Endodermal cell (in vitro differentiated cells): ENCODE measurements around the gene CWH43. TPM values are rescaled to one million over a fixed set of nuclear protein-coding genes. Genes with fewer than 3 reads are reported as not detected.
A peak's percentile ranks its signal among the peaks of the same experiment; 100 is the strongest.

Experiments
- DNase-seq: peaks from one replicate; pipeline ENCODE4 v3.0.0-alpha.2; 2017
- H3K27ac ChIP-seq: 2 replicates; pipeline ENCODE4 v1.5.1; 2013; ENCODE audit warnings: mild to moderate bottlenecking, low read depth, low read length, moderate library complexity
- H3K27me3 ChIP-seq: 2 replicates; pipeline ENCODE4 v1.6.1; 2013; ENCODE audit warnings: mild to moderate bottlenecking, low read length, moderate library complexity; ENCODE audit not compliant: insufficient read depth, control insufficient read depth, poor library complexity, severe bottlenecking
- H3K36me3 ChIP-seq: 2 replicates; pipeline ENCODE4 v1.7.0; 2013; ENCODE audit warnings: mild to moderate bottlenecking, low read length, moderate library complexity; ENCODE audit not compliant: control insufficient read depth, insufficient read depth
- H3K4me1 ChIP-seq: one replicate; pipeline ENCODE4 v1.7.0; 2013; ENCODE audit warnings: low read length; ENCODE audit not compliant: control insufficient read depth, insufficient read depth
- H3K4me3 ChIP-seq: 2 replicates; pipeline ENCODE4 v1.5.1; 2013; ENCODE audit warnings: mild to moderate bottlenecking, low read length, moderate library complexity
- H3K9ac ChIP-seq: 2 replicates; pipeline ENCODE4 v1.6.1; 2013; ENCODE audit warnings: mild to moderate bottlenecking, low read length, moderate library complexity; ENCODE audit not compliant: poor library complexity, severe bottlenecking; ENCODE audit errors: extremely low read depth
- H3K9me3 ChIP-seq: 2 replicates; pipeline ENCODE4 v1.6.1; 2013; ENCODE audit warnings: mild to moderate bottlenecking, low read length, moderate library complexity; ENCODE audit not compliant: control insufficient read depth
- H3K27ac Mint-ChIP-seq: 2 replicates; pipeline ENCODE4 v1.8.0; 2020; ENCODE audit warnings: mixed read lengths
- H3K27me3 Mint-ChIP-seq: 2 replicates; pipeline ENCODE4 v1.8.0; 2021; ENCODE audit warnings: mild to moderate bottlenecking, mixed read lengths; ENCODE audit not compliant: insufficient read depth
- H3K36me3 Mint-ChIP-seq: 2 replicates; pipeline ENCODE4 v1.8.0; 2020; ENCODE audit warnings: low read depth, mixed read lengths
- H3K4me1 Mint-ChIP-seq: 2 replicates; pipeline ENCODE4 v1.8.0; 2020; ENCODE audit warnings: mixed read lengths
- H3K4me3 Mint-ChIP-seq: 2 replicates; pipeline ENCODE4 v1.8.0; 2020; ENCODE audit warnings: mild to moderate bottlenecking, moderate library complexity, mixed read lengths
- H3K9me3 Mint-ChIP-seq: 2 replicates; pipeline ENCODE4 v1.8.0; 2020; ENCODE audit warnings: mild to moderate bottlenecking, mixed read lengths
- CTCF ChIP-seq: fragments of 200-600 bp; sonication (generic); conservative IDR thresholded peaks from 2 replicates; pipeline ENCODE4 v1.5.0; 2021; ENCODE audit warnings: antibody characterized with exemption, mild to moderate bottlenecking
- WGBS, 2 experiments: methylation state at CpG; one replicate each; pipeline versions ENCODE4 v1.1.5 to v1.1.7; 2013; ENCODE audit warnings: missing lambda C conversion rate in 2 of 2, mixed read lengths in 1 of 2; ENCODE audit not compliant: insufficient coverage in 1 of 2, insufficient read length in 1 of 2; 5-methylcytosine and 5-hydroxymethylcytosine counted together
- total RNA-seq, 2 donors: library from RNA; stranded (reverse); fragmentation: NEBNext Ultra II Directional in 1 of 2; extraction: Animal tissue kit (Norgen Biotek cat#: 25700) in 1 of 2; gene quantifications; 2 replicates in 1 of 2; 3 replicates in 1 of 2; pipeline ENCODE4 v1.2.1, GENCODE V29; 2021

The CWH43 gene
- total RNA-seq, 2 donors from 2014 or later = not detected

GRCh38 chr4:49002931-49003330 lies 16.9 kb downstream of the CWH43 start:
- Mint-ChIP-seq H3K4me3 (no peak overlapping the region), H3K4me1 (no peaks in the 10 kb centered on the region), H3K36me3 (no peaks in the 10 kb centered on the region), H3K27me3 (no peaks in the 10 kb centered on the region), H3K27ac (no peak overlapping the region), H3K9me3 (peaks cover 79% of the 10 kb centered on the region)
- H3K4me3 ChIP-seq = no peak overlapping the region
- H3K36me3 ChIP-seq = no peaks in the 10 kb centered on the region
- no peak for DNase-seq
- H3K9me3 ChIP-seq = peaks cover 21% of the 10 kb centered on the region
- H3K27me3 ChIP-seq = no peaks in the 10 kb centered on the region
- H3K9ac ChIP-seq = no peak overlapping the region
- H3K4me1 ChIP-seq = no peaks in the 10 kb centered on the region
- no peak for TF ChIP-seq CTCF
- no peak overlapping the region for H3K27ac ChIP-seq

GRCh38 chr4:49018718-49019295 lies 32.7 kb downstream of the CWH43 start:
- no peaks in the 10 kb centered on the region for H3K36me3 ChIP-seq
- no peaks in the 10 kb centered on the region for H3K27me3 Mint-ChIP-seq
- H3K4me1 ChIP-seq = no peaks in the 10 kb centered on the region
- 83% methylated on average over 1 to 2 of the region's 2 CpGs for WGBS, 2 experiments
- H3K4me3 Mint-ChIP-seq = no peak overlapping the region
- H3K4me3 ChIP-seq = no peak overlapping the region
- H3K36me3 Mint-ChIP-seq = no peaks in the 10 kb centered on the region
- no peaks in the 10 kb centered on the region for H3K4me1 Mint-ChIP-seq
- H3K9me3 Mint-ChIP-seq = peaks cover 84% of the 10 kb centered on the region
- H3K27ac ChIP-seq = no peak overlapping the region
- no peak overlapping the region for H3K27ac Mint-ChIP-seq
- H3K9ac ChIP-seq = no peak overlapping the region
- H3K27me3 ChIP-seq = no peaks in the 10 kb centered on the region
- DNase-seq = no peak
- peaks cover 48% of the 10 kb centered on the region for H3K9me3 ChIP-seq
- TF ChIP-seq CTCF = no peak

DNA sequence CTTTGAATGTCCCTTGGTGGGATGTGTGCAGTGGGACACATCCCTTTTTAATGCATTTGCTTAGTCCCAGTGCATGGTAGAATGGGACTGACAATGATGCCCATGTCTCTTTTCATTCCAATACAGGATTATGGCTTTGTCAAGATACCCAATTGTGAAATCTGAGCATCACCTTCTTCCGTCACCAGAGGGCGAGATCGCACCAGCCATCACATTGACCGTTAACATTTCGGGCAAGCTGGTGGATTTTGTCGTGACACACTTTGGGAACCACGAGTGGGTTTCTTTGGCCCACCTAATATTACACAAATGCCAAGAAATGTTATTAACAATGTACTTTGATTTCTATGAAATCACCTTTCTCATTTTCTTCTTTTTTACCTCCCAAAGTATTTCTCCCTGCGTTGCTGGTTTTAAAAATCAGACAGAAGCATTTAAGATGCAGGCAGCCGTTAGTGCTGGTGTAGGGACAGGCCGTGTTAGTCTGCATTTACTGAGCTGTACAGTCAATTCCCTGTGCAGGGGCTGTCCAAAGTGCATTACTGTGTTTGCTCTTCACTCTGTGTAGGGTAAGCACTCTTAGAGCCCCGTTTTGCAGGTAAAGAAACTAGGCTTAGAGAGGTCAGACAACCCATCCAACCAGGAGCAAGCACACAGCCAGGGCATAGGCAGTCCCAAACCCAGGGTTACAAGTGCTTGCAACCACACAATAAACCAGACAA lies 46.5 kb downstream of the CWH43 start:
- no peaks in the 10 kb centered on the region for H3K36me3 ChIP-seq
- H3K27ac ChIP-seq = no peak overlapping the region
- Mint-ChIP-seq H3K27me3 (no peaks in the 10 kb centered on the region), H3K4me1 (no peaks in the 10 kb centered on the region), H3K36me3 (no peaks in the 10 kb centered on the region), H3K27ac (no peak overlapping the region), H3K4me3 (no peak overlapping the region), H3K9me3 (peaks cover 93% of the 10 kb centered on the region)
- no peak overlapping the region for H3K9ac ChIP-seq
- peak; percentile 60 for TF ChIP-seq CTCF
- peaks cover 80% of the 10 kb centered on the region for H3K9me3 ChIP-seq
- no peaks in the 10 kb centered on the region for H3K27me3 ChIP-seq
- no peaks in the 10 kb centered on the region for H3K4me1 ChIP-seq
- DNase-seq = peak; percentile 55
- 53 to 65% methylated on average over 7 to 11 of the region's 11 CpGs for WGBS, 2 experiments
- H3K4me3 ChIP-seq = no peak overlapping the region
